ENCODE results near the gene KLF6. TPM values are rescaled to one million over a fixed set of nuclear protein-coding genes. Genes with fewer than 3 reads are reported as not detected.

The KLF6 gene
- total and polyA plus RNA-seq, 2 of the 4 experiments (the other 2 are of a cell fraction), result 69.0 to 123 TPM

DNA sequence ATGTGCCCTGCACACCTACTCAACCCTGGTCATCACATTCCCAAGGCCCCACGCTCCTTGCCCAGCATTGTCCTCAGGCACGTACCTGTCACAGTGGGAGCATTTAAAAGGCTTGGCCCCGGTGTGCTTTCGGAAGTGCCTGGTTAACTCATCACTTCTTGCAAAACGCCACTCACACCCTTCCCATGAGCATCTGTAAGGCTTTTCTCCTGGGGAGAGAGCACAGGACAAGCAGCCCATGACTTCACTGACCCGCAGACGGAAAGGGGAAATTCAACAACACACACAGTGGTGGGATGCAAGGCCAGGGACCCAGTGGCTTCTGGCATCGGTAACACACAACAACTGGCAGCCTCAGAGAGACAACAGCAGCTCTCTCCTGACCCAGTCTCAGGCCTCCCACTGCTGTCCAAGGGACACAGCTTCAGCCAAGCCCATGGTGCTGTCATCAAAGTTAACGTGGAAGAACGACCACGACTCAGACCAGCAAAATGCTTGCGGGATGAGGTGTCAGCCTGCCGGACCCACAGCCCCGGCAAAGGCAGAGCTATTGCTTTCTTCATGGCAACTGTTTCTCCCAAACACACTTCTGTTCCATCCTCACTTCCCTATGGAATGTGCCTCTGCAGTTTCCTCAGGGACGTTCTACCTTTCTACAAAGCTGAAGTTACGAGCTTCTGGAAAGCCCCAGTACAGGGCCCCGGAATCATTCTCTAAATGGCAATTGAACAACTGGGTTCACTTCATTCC, 4.8 kb downstream of the KLF6 start:
- 0 out of 3 replicates have a peak overlapping the region, but pooled peaks have one; percentile 26 for H2BK15ac ChIP-seq (ENCODE audit: low read depth, low read length)
- H2BK120ac ChIP-seq (ENCODE audit: low read depth, low read length), result peak overlapping the region; percentile 50
- dilution Hi-C loops (cut with HindIII; ENCODE audit: low sequenced_read_pairs, unreplicated experiment) (no loop called here), intact Hi-C loops (cut with micrococcal nuclease) (loop anchor here (1.0 to 10.0 kb wide), 4 partner anchors 255 to 732 kb away; no protein-coding TSS in a partner anchor), in situ Hi-C loops (cut with MboI; ENCODE audit: low sequenced_read_pairs) (loop anchor here (5.0 to 10.0 kb wide), 3 partner anchors 462 to 995 kb away; no protein-coding TSS in a partner anchor)
- no peak for ATAC-seq (ENCODE audit: low read depth)
- peak overlapping the region; percentile 93 for H3K27ac ChIP-seq (ENCODE audit: insufficient read depth, low read length)
- H3K14ac ChIP-seq (replicated peaks; ENCODE audit: low read depth, low read length), result peak overlapping the region; percentile 50
- POLR2A ChIA-PET (ENCODE audit: unreplicated experiment), result interaction anchor here (0.6 to 0.8 kb wide), 2 partner anchors 47 to 328 kb away, joined by 3 to 4 read pairs; no protein-coding TSS in a partner anchor
- BruUV-seq (replicated peaks), result no TSS peak
- 43% methylated on average over 10 of the region's 17 CpGs; no CpG with 5 or more reads in 1 of the 2 experiments for WGBS, 2 experiments (ENCODE audit: extremely low coverage in 2 of 2, insufficient read length in 1 of 2)
- peak overlapping the region; percentile 91 for H3K23ac ChIP-seq (ENCODE audit: low read depth, low read length)
- H2BK5ac ChIP-seq (ENCODE audit: low read depth, low read length, poor library complexity, severe bottlenecking), result peak overlapping the region; percentile 64
- DNase-seq, result peak; percentile 71
- peak overlapping the region; percentile 24 for H2AFZ ChIP-seq (replicated peaks; ENCODE audit: low read length, poor library complexity)
- peak overlapping the region; percentile 16; the same call in 1 of the 2 replicates for H4K91ac ChIP-seq (ENCODE audit: insufficient read depth, low read depth, low read length)
- peak overlapping the region; percentile 72 for H3K9ac ChIP-seq (ENCODE audit: low read depth, low read length)
- CTCF ChIA-PET, result no interaction called here
- H3K56ac ChIP-seq (ENCODE audit: extremely low read depth, insufficient read depth, low read length), result peak overlapping the region; percentile 41; the same call in 1 of the 2 replicates
- H4K5ac ChIP-seq (ENCODE audit: low read depth, low read length), result no peak overlapping the region; the same call in 1 of the 2 replicates
- peaks cover 56% of the 10 kb centered on the region for H3K36me3 ChIP-seq (ENCODE audit: control insufficient read depth, insufficient read depth, low read length)
- H4K20me1 ChIP-seq (ENCODE audit: insufficient read depth, low read length), result peaks cover 85% of the 10 kb centered on the region
- H3K27me3 ChIP-seq (ENCODE audit: control insufficient read depth, insufficient read depth, low read length), result no peaks in the 10 kb centered on the region
- H3K79me1 ChIP-seq (ENCODE audit: low read depth in 1 of 2, low read length in 2 of 2), result peaks cover 0 to 42% of the 10 kb centered on the region in 2 experiments; a peak in 2 of 4 replicates
- peaks cover 11% of the 10 kb centered on the region for H3K9me1 ChIP-seq (ENCODE audit: insufficient read depth, low read length)
- no peak overlapping the region for H2BK20ac ChIP-seq (ENCODE audit: low read depth, low read length)
- H3K18ac ChIP-seq (ENCODE audit: low read depth, low read length), result peak overlapping the region; percentile 26; the same call in 1 of the 2 replicates
- peak overlapping the region; percentile 64 for H3K4ac ChIP-seq (ENCODE audit: low read depth, low read length)
- H3K4me2 ChIP-seq (ENCODE audit: low read depth, low read length), result peak overlapping the region; percentile 94
- peak overlapping the region; percentile 54 for H2AK5ac ChIP-seq (ENCODE audit: low read depth, low read length)
- H3K4me1 ChIP-seq (ENCODE audit: control insufficient read depth, insufficient read depth, low read length), result peaks cover 30% of the 10 kb centered on the region
- H3K9me3 ChIP-seq (ENCODE audit: control insufficient read depth, insufficient read depth, low read length), result no peaks in the 10 kb centered on the region
- H3K4me3 ChIP-seq (ENCODE audit: insufficient read depth, low read depth, low read length), result peak overlapping the region; percentile 91
- H4K8ac ChIP-seq (ENCODE audit: low read depth in 2 of 2, low read length in 2 of 2), result peak overlapping the region; percentile 31 to 49; a peak in 2 of 4 replicates
- TF ChIP-seq POLR2A (IDR thresholded peaks at IDR 0.05; ENCODE audit: low read depth, low read length), result peak; percentile 57; the same call in 1 of the 2 replicates
- no peak for TF ChIP-seq RCOR1 (IDR thresholded peaks at IDR 0.05; ENCODE audit: insufficient replicate concordance, low read length)
- TF ChIP-seq NFE2L2 (IDR thresholded peaks at IDR 0.05; ENCODE audit: low read depth, low read length), result no peak
- no peak for TF ChIP-seq MAFK (IDR thresholded peaks at IDR 0.05; ENCODE audit: low read depth, low read length)
- TF ChIP-seq MAZ (IDR thresholded peaks at IDR 0.05; ENCODE audit: borderline replicate concordance, low read depth, low read length), result peak; percentile 23; the same call in 1 of the 2 replicates
- TF ChIP-seq, protein P1, sequence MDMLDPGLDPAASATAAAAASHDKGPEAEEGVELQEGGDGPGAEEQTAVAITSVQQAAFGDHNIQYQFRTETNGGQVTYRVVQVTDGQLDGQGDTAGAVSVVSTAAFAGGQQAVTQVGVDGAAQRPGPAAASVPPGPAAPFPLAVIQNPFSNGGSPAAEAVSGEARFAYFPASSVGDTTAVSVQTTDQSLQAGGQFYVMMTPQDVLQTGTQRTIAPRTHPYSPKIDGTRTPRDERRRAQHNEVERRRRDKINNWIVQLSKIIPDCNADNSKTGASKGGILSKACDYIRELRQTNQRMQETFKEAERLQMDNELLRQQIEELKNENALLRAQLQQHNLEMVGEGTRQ (IDR thresholded peaks at IDR 0.05; ENCODE audit: low read depth, low read length), result no peak
- TF ChIP-seq SMC3 (IDR thresholded peaks at IDR 0.05; ENCODE audit: low read depth, low read length), result no peak
- TF ChIP-seq, protein P2, sequence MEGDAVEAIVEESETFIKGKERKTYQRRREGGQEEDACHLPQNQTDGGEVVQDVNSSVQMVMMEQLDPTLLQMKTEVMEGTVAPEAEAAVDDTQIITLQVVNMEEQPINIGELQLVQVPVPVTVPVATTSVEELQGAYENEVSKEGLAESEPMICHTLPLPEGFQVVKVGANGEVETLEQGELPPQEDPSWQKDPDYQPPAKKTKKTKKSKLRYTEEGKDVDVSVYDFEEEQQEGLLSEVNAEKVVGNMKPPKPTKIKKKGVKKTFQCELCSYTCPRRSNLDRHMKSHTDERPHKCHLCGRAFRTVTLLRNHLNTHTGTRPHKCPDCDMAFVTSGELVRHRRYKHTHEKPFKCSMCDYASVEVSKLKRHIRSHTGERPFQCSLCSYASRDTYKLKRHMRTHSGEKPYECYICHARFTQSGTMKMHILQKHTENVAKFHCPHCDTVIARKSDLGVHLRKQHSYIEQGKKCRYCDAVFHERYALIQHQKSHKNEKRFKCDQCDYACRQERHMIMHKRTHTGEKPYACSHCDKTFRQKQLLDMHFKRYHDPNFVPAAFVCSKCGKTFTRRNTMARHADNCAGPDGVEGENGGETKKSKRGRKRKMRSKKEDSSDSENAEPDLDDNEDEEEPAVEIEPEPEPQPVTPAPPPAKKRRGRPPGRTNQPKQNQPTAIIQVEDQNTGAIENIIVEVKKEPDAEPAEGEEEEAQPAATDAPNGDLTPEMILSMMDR (conservative IDR thresholded peaks at IDR 0.05; ENCODE audit: low read depth, low read length), result no peak
- TF ChIP-seq, protein P3, sequence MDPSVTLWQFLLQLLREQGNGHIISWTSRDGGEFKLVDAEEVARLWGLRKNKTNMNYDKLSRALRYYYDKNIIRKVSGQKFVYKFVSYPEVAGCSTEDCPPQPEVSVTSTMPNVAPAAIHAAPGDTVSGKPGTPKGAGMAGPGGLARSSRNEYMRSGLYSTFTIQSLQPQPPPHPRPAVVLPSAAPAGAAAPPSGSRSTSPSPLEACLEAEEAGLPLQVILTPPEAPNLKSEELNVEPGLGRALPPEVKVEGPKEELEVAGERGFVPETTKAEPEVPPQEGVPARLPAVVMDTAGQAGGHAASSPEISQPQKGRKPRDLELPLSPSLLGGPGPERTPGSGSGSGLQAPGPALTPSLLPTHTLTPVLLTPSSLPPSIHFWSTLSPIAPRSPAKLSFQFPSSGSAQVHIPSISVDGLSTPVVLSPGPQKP (IDR thresholded peaks at IDR 0.05; ENCODE audit: borderline replicate concordance, low read depth, low read length), result no peak
- TF ChIP-seq RFX5 (IDR thresholded peaks at IDR 0.05; ENCODE audit: low read depth, low read length), result no peak
- no peak for TF ChIP-seq MXI1 (IDR thresholded peaks at IDR 0.05; ENCODE audit: borderline replicate concordance, low read depth, low read length)
- TF ChIP-seq CHD1 (IDR thresholded peaks at IDR 0.05; ENCODE audit: low read depth, low read length), result no peak
- TF ChIP-seq BHLHE40 (IDR thresholded peaks at IDR 0.05; ENCODE audit: low read depth, low read length), result no peak
- H2AK9ac ChIP-seq (replicated peaks; ENCODE audit: low read depth, low read length, poor library complexity), result peak overlapping the region; percentile 14
